Tibial nerve (tissue), 4 donors: ENCODE measurements around the gene RBM38. TPM values are rescaled to one million over a fixed set of nuclear protein-coding genes. Genes with fewer than 3 reads are reported as not detected.

Experiments
- DNase-seq, 2 donors: peaks; one replicate each; pipeline ENCODE4 v3.0.0-alpha.2; 2019; ENCODE audit warnings: low spot score in 2 of 2
- H3K27ac ChIP-seq, 4 donors: fragments of 200-600 bp; sonication (generic) in 3 of 4; one replicate each; pipeline ENCODE4 v1.5.1; 2017 to 2019; ENCODE audit warnings: mild to moderate bottlenecking in 1 of 4
- H3K27me3 ChIP-seq, 2 donors: fragments of 200-600 bp; sonication (generic) in 1 of 2; one replicate each; pipeline versions ENCODE4 v1.5.1 to v1.6.0; 2017 to 2019
- H3K36me3 ChIP-seq, 3 donors: fragments of 200-600 bp; sonication (generic); one replicate each; pipeline ENCODE4 v1.5.1; 2018 to 2019
- H3K4me1 ChIP-seq, 4 donors: fragments of 200-600 bp; sonication (generic) in 3 of 4; one replicate each; pipeline ENCODE4 v1.5.1; 2017 to 2019
- H3K4me3 ChIP-seq, 4 donors: fragments of 200-600 bp; sonication (generic) in 3 of 4; one replicate each; pipeline ENCODE4 v1.5.1; 2017 to 2019; ENCODE audit warnings: mild to moderate bottlenecking in 1 of 4, moderate library complexity in 1 of 4
- H3K9me3 ChIP-seq, 4 donors: fragments of 200-600 bp; sonication (generic) in 3 of 4; one replicate each; pipeline ENCODE4 v1.5.1; 2017 to 2019
- EP300 ChIP-seq, 2 donors: sonication (generic); formaldehyde crosslinking; IDR thresholded peaks; one replicate each; pipeline ENCODE4 v1.6.1; 2017; ENCODE audit warnings: antibody characterized with exemption in 2 of 2, mild to moderate bottlenecking in 1 of 2
- POLR2A ChIP-seq, 2 donors: fragments of 450-650 bp; IDR thresholded peaks; one replicate each; pipeline ENCODE4 v1.6.1; 2017; ENCODE audit warnings: antibody characterized with exemption in 2 of 2, mild to moderate bottlenecking in 2 of 2, moderate library complexity in 2 of 2
- WGBS, 2 donors: methylation state at CpG; one replicate each; pipeline ENCODE4 v1.1.5; 2018; 5-methylcytosine and 5-hydroxymethylcytosine counted together
- total RNA-seq, 4 donors: library from RNA; depleted of rRNA; stranded (reverse); fragments of >200 nt; gene quantifications; one replicate each; pipeline ENCODE4 v1.1.0, GENCODE V29; 2016
- TF ChIP-seq, protein P1 (sequence below), 5 experiments: fragments of 200-600 bp in 3 of 5; fragments of 450-650 bp in 2 of 5; sonication (generic) in 3 of 5; IDR thresholded peaks; one replicate each; pipeline ENCODE4 v1.5.1; 2016 to 2019; ENCODE audit warnings: antibody characterized with exemption in 5 of 5, mild to moderate bottlenecking in 3 of 5, moderate library complexity in 2 of 5

RBM38 gene
- total RNA-seq, 4 donors from 2014 or later: 4.8 to 14.4 (median 5.8) TPM

DNA sequence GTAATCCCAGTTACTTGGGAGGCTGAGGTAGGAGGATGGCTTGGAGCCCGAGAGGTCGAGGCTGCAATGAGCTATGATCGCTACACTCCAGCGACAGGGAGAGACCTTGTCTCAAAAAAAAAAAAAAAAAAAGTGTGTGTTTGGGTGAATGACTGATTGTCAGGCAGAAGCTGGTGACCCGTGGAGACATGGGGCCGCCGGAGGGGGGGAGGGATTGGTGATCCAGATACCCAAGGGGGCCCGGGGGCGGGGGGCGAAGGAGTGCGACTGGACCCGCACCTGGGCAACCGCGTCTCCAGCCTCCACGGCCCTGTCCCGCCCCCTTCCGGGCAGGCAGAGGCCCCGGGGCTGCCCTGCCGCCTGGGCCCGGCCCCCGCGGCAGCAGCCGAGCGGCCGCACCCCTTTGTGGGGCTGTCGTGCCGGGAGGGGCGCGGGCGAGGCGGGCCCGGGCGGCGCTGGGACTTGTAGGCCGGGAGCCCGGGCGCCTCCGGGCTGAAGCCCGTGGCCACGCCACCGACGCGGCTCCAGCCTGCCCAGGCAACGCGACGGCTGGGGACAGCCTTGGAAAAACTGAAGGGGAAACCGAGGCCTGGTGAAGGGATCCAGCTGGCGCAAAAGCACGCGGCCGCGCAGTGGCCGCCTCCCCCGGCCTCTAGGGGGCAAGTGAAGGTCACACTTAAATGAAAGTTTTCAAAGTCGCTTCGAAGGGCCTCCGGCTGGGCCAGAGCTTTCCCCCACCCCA lies 2.1 kb upstream of the RBM38 start:
- H3K4me1 ChIP-seq: peaks cover 0 to 38% (median 29%) of the 10 kb centered on the region in 4 donors
- H3K36me3 ChIP-seq: peaks cover 0 to 31% (median 0%) of the 10 kb centered on the region in 3 donors
- peak in 1 of 2 donors; percentile 24 for TF ChIP-seq EP300 (IDR thresholded peaks at IDR 0.05)
- TF ChIP-seq, protein P1, sequence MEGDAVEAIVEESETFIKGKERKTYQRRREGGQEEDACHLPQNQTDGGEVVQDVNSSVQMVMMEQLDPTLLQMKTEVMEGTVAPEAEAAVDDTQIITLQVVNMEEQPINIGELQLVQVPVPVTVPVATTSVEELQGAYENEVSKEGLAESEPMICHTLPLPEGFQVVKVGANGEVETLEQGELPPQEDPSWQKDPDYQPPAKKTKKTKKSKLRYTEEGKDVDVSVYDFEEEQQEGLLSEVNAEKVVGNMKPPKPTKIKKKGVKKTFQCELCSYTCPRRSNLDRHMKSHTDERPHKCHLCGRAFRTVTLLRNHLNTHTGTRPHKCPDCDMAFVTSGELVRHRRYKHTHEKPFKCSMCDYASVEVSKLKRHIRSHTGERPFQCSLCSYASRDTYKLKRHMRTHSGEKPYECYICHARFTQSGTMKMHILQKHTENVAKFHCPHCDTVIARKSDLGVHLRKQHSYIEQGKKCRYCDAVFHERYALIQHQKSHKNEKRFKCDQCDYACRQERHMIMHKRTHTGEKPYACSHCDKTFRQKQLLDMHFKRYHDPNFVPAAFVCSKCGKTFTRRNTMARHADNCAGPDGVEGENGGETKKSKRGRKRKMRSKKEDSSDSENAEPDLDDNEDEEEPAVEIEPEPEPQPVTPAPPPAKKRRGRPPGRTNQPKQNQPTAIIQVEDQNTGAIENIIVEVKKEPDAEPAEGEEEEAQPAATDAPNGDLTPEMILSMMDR (IDR thresholded peaks at IDR 0.05): peak in 3 of 5 experiments; percentile 15 to 52 (median 34)
- peak in 1 of 2 donors; percentile 13 for TF ChIP-seq POLR2A (IDR thresholded peaks at IDR 0.05)
- 8 to 10% methylated on average over 21 to 40 of the region's 57 CpGs for whole genome bisulfite sequencing, 2 donors
- peaks cover 0 to 5% (median 0%) of the 10 kb centered on the region in 4 donors for H3K9me3 ChIP-seq
- H3K27ac ChIP-seq: peak overlapping the region; percentile 41 to 86 (median 80)
- no peaks in the 10 kb centered on the region for H3K27me3 ChIP-seq
- DNase-seq: peak; percentile 51 to 68
- H3K4me3 ChIP-seq: peak overlapping the region; percentile 15 to 51 (median 30)

DNA sequence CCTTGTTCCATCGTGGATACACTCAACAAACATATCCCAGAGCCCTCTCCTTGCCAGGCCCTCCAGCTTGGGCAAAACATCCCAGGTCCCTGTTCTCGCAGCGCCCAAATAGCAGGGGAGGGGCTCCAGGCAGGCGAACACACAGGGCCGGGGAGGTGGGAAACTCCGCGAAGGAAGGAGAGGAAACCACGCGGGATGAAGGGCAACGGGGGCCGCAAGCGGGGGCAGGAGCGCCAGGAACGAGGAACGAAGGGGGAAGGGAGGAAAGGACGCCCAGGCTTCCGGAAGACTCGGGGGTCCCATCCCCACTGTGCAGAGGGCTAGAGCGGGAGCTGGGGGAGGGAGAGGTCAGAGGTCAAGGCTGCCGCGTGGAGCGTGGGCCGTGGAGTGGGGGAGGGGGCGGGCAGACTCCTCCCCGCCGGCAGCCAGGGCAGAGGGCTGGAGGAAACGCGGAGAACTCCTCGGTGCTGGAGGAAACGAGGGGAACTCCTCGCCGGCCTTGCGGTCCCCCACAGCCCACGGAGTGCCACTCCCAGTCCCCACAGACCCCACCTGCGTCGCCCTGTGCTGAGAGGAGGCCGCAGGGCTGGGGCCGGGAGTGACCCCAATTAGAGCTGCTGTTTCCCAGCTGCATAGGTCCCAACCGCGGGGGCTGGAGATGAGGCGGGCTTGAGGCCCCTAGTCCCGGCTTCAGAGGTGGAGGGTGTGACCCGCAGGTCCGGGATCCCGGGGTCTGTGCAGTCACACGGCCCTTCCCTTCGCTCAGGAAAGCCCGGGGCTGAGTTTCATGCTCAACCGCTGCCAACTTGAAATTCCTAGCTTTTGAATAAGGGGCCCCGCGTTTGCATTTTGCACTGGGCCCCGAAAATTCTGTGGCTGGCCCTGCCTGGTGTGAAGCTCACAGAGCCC lies 1.2 kb upstream of the RBM38 start:
- peaks cover 0 to 46% (median 37%) of the 10 kb centered on the region in 4 donors for H3K4me1 ChIP-seq
- H3K27ac ChIP-seq: peak overlapping the region; percentile 41 to 86 (median 80)
- 21 to 29% methylated on average over 43 to 46 of the region's 52 CpGs for whole genome bisulfite sequencing, 2 donors
- TF ChIP-seq EP300 (IDR thresholded peaks at IDR 0.05) (no peak), POLR2A (IDR thresholded peaks at IDR 0.05) (no peak)
- TF ChIP-seq, protein P1 (IDR thresholded peaks at IDR 0.05): no peak
- peak overlapping the region; percentile 15 to 51 (median 30) for H3K4me3 ChIP-seq
- no peaks in the 10 kb centered on the region for H3K27me3 ChIP-seq
- peaks cover 0 to 24% (median 0%) of the 10 kb centered on the region in 3 donors for H3K36me3 ChIP-seq
- peaks cover 0 to 5% (median 0%) of the 10 kb centered on the region in 4 donors for H3K9me3 ChIP-seq
- no peak for DNase-seq

DNA sequence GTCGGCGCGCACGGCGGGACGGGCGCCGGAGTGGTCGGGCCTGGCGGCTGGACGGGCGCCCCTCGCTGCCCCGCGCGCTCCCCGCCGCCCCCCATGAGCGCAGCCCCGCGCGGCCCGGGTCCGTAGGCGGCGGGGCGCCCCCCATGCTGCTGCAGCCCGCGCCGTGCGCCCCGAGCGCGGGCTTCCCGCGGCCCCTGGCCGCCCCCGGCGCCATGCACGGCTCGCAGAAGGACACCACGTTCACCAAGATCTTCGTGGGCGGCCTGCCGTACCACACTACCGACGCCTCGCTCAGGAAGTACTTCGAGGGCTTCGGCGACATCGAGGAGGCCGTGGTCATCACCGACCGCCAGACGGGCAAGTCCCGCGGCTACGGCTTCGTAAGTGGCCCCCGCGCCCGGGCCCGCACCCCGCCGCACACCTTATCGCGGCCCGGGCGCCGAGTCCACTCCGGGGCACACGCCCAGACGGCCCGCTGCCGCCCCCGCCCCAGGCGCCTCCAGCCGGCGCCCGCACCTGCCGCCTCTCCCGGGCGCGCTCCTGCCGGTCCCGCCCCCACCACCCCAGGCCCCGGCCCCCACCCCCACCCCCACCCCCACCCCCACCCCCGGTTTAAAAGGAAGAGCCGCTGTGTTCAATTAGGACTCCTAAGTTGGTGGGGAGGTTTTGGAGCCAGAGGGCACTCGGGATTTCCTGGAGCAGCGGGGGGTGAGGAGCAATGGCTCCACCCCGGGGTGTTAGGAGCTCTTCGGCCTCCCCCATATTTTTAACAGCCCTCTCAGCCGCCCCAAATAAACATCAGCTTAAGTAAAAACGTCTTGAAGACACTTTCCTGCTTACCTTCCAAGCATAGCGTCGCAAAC lies 474 bp downstream of the RBM38 start:
- H3K27ac ChIP-seq: peak overlapping the region; percentile 57 to 87 (median 80)
- peak in 1 of 2 donors; percentile 26 for TF ChIP-seq POLR2A (IDR thresholded peaks at IDR 0.05)
- TF ChIP-seq, protein P1 (IDR thresholded peaks at IDR 0.05): no peak
- no peak for DNase-seq
- H3K4me3 ChIP-seq: peak overlapping the region; percentile 70 to 79 (median 78)
- peaks cover 0 to under 1% (median 0%) of the 10 kb centered on the region in 4 donors for H3K9me3 ChIP-seq
- peaks cover 0 to 61% (median 49%) of the 10 kb centered on the region in 4 donors for H3K4me1 ChIP-seq
- WGBS, 2 donors: 3 to 14% methylated on average over 17 to 66 of the region's 98 CpGs
- no peaks in the 10 kb centered on the region for H3K27me3 ChIP-seq
- H3K36me3 ChIP-seq: peaks cover 0 to 14% (median 0%) of the 10 kb centered on the region in 3 donors

DNA sequence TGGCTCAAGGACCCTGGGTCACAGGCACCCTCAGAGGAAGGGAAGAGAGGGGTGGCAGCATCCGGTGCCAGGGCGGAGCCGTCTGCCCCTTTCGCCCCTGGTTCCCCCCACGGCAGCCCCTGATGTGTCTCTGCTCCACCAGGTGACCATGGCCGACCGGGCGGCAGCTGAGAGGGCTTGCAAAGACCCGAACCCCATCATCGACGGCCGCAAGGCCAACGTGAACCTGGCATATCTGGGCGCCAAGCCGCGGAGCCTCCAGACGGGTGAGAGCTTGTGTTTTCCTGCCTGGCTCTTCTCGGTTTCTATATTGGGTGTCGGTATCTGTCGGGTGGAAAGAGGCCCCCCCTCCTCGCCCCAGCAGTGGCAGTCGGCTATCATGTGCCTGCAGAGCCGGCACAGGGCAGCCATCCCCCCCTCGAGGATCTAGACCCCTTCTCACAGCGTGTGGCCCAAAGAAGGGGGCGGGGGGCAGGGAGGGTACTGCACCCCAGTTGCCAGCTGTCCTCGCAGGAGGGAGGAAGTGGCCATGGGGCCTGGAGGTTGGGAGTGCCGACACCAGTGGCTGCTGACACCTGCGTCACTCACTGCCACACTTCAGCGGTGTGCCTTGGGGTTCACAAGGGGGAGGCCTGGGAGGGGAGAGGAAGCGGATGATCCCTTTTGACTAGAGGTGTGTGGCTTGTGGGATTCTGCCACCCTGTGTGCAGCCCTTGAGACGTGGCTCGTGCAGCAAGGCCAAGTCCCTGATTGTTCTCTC lies 1.5 kb downstream of the RBM38 start:
- TF ChIP-seq, protein P1 (IDR thresholded peaks at IDR 0.05): no peak
- TF ChIP-seq POLR2A (IDR thresholded peaks at IDR 0.05): no peak
- no peak for TF ChIP-seq EP300 (IDR thresholded peaks at IDR 0.05)
- Histone ChIP-seq H3K4me3 (peak overlapping the region; percentile 30 to 79 (median 58)), H3K27me3 (no peaks in the 10 kb centered on the region), H3K27ac (peak overlapping the region; percentile 17 to 87 (median 80)), H3K9me3 (no peaks in the 10 kb centered on the region), H3K36me3 (peaks cover 0 to 21% (median 0%) of the 10 kb centered on the region in 3 donors), H3K4me1 (peaks cover 0 to 69% (median 55%) of the 10 kb centered on the region in 4 donors)
- DNase-seq: no peak
- WGBS, 2 donors: 49 to 57% methylated on average over 17 to 28 of the region's 33 CpGs
